Heart left ventricle (tissue), 16 donors: ENCODE data around the gene UNC80. TPM values are rescaled to one million over a fixed set of nuclear protein-coding genes. Genes with fewer than 3 reads are reported as not detected.

ENCODE experiments used
- ATAC-seq, 4 donors: fragments of 200-7000 bp; cut with Tn5 transposase; one replicate each; pipeline ENCODE4 v1.9.1; 2020 to 2022; ENCODE audit warnings: moderate library complexity in 4 of 4, mild to moderate bottlenecking in 3 of 4, moderate number of reproducible peaks in 1 of 4
- DNase-seq, 5 donors: peaks; one replicate each; pipeline ENCODE4 v3.0.0-alpha.2; 2020
- H3K27ac ChIP-seq, 12 donors: fragments of 200-600 bp; sonication (generic) in 4 of 12; one replicate each; pipeline versions ENCODE4 v1.5.0 to v1.8.0; 2016 to 2022; ENCODE audit warnings: mild to moderate bottlenecking in 2 of 12
- H3K27me3 ChIP-seq, 9 donors: fragments of 200-600 bp; sonication (generic) in 2 of 9; one replicate each; pipeline versions ENCODE4 v1.5.1 to v1.8.0; 2016 to 2022; ENCODE audit warnings: mild to moderate bottlenecking in 3 of 9
- H3K36me3 ChIP-seq, 9 donors: fragments of 200-600 bp; sonication (generic) in 2 of 9; one replicate each; pipeline versions ENCODE4 v1.5.0 to v1.8.0; 2018 to 2022; ENCODE audit warnings: mild to moderate bottlenecking in 2 of 9
- H3K4me1 ChIP-seq, 12 donors: fragments of 200-600 bp; sonication (generic) in 4 of 12; one replicate each; pipeline versions ENCODE4 v1.5.0 to v1.8.0; 2016 to 2022; ENCODE audit warnings: mild to moderate bottlenecking in 3 of 12
- H3K4me3 ChIP-seq, 12 donors: fragments of 200-600 bp; sonication (generic) in 4 of 12; one replicate each; pipeline versions ENCODE4 v1.5.0 to v1.8.0; 2017 to 2022; ENCODE audit warnings: mild to moderate bottlenecking in 9 of 12, moderate library complexity in 4 of 12
- H3K9me3 ChIP-seq, 12 donors: fragments of 200-600 bp; sonication (generic) in 4 of 12; one replicate each; pipeline versions ENCODE4 v1.5.0 to v1.8.0; 2016 to 2022; ENCODE audit warnings: mild to moderate bottlenecking in 1 of 12
- CTCF ChIP-seq, 12 donors: fragments of 200-600 bp; sonication (generic) in 4 of 12; IDR thresholded peaks; one replicate each; pipeline versions ENCODE4 v1.5.0 to v1.8.0; 2018 to 2022; ENCODE audit warnings: antibody characterized with exemption in 12 of 12, mild to moderate bottlenecking in 5 of 12
- POLR2A ChIP-seq, 2 donors: fragments of 450-650 bp; IDR thresholded peaks; one replicate each; pipeline ENCODE4 v1.6.1; 2017; ENCODE audit warnings: antibody characterized with exemption in 2 of 2, mild to moderate bottlenecking in 2 of 2, moderate library complexity in 2 of 2
- WGBS, 4 donors: extraction: QIAGEN DNeasy Blood & Tissue Kit in 2 of 4; methylation state at CpG; one replicate each; pipeline versions ENCODE4 v1.1.5 to v1.1.7; 2013 to 2018; 5-methylcytosine and 5-hydroxymethylcytosine counted together
- intact Hi-C, 10 donors: fragments of 100-400 bp; cut with DNase I; formaldehyde crosslinking; loops; one replicate each; pipeline versions ENCODE4 v1.11.1 to v1.14.2; 2022
- polyA plus RNA-seq, 2 donors: library from polyadenylated mRNA; stranded (reverse); fragments of 200-250 nt; gene quantifications; one replicate each; pipeline ENCODE4 v1.2.3, GENCODE V29; 2013
- total RNA-seq, 9 donors: library from RNA; depleted of rRNA in 2 of 9; stranded (reverse); fragments of >200 nt in 2 of 9; fragmentation: NEBNext Ultra II Directional in 3 of 9; extraction: Animal tissue kit (Norgen Biotek cat#: 25700) in 3 of 9; gene quantifications; one replicate each; pipeline versions ENCODE4 v1.1.0 to v1.2.4, GENCODE V29; 2016 to 2023
- donor health status: ischemic (EF 13 %, LVEDD 7.1; RV severe dilation, severe dysfunction).
- donor health status: healthy with polysubstance abuse.
- donor health status: DM: no; HTN: yes; CAD: no.
- donor health status: DM: no; HTN: no; CAD: no.
- donor health status: ischemic (EF 25% LVEDD 6.9; RV normal size, moderate dysfunction).
- donor health status: ischemic (EF 25% LVEDD 5.7; RV mildly dilated, moderate dysfunction).
- donor health status: healthy.
- donor health status: DM: yes; HTN: yes; CAD: no.
- donor health status: ischemic (EF 35%, LVEDD 5.7; RV mildly dilated, moderate dysfunction).
- donor health status: nonischemic (EF 11% LVEDD 7.7; RV severe dilation, severe dysfunction).
- donor health status: DM: yes; HTN: yes; CAD: no.
- donor health status: PGD.
- donor health status: ischemic (EF 29% LVEDD 5.4; RV normal size, mild dysfunction).
- donor health status: nonischemic (EF 23%, LVEDD 6.1; RV moderate dilation, normal function).

Gene UNC80
- total and polyA plus RNA-seq, 11 donors: 0.04 to 1.4 (median 0.36) TPM; not detected in 6

DNA sequence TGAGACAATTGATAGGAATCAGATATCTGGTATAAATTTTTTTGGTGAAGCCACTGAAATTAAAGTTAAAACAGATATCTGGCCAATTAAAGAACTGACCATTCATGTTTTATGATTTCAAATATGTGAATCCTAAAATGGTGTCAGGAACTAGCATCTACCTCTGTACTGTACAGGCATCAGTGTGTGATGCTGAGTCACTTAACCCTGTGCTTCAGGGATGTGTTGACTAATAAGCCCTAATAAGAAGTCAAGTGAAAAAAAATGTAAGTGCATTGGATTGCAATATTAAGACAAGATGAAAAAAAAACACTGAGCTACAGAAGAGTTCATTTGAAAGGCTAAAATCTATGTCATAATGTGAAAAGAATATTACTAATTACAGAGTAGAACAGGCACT, 9.1 kb upstream of the UNC80 start:
- DNase-seq (no peak), ATAC-seq (no peak)
- Histone ChIP-seq H3K36me3 (no peaks in the 10 kb centered on the region), H3K4me1 (no peaks in the 10 kb centered on the region), H3K9me3 (peaks cover 0 to 8% (median 0%) of the 10 kb centered on the region in 12 donors), H3K27ac (no peak overlapping the region), H3K27me3 (no peaks in the 10 kb centered on the region), H3K4me3 (no peak overlapping the region)
- intact Hi-C loops: no loop called here
- TF ChIP-seq POLR2A (IDR thresholded peaks at IDR 0.05) (no peak), CTCF (IDR thresholded peaks at IDR 0.05) (no peak)

GRCh38 chr2:209763106-209763505, 8.5 kb upstream of the UNC80 start:
- Histone ChIP-seq H3K9me3 (peaks cover 0 to 8% (median 0%) of the 10 kb centered on the region in 12 donors), H3K27me3 (no peaks in the 10 kb centered on the region), H3K4me1 (no peaks in the 10 kb centered on the region), H3K27ac (no peak overlapping the region), H3K4me3 (no peak overlapping the region), H3K36me3 (no peaks in the 10 kb centered on the region)
- intact Hi-C loops: no loop called here
- ATAC-seq (no peak), DNase-seq (no peak)
- no peak for TF ChIP-seq CTCF (IDR thresholded peaks at IDR 0.05)
- TF ChIP-seq POLR2A (IDR thresholded peaks at IDR 0.05): no peak
- WGBS, 4 donors: 35 to 54% (median 50%) methylated on average over 3 of the region's 3 CpGs

DNA sequence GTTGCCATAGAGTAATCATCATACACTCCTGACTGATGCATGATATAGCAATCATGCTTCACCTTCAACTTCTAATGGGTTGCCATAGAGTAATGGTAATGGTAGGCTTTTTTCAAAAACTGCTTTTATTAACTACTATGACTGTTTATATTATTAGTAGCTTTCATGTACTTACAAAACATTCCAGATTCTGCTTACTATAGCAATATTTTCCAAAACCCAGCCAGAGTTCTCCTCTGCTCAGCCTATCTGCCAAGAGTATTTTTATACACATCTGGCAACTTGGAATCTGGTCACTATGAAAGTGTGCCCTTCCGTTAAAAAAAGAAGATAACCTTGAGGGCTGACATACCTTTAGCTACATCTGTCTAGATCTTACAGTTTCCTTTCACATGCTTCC, 5.0 kb upstream of the UNC80 start:
- intact Hi-C loops: no loop called here
- H3K36me3 ChIP-seq: no peaks in the 10 kb centered on the region
- WGBS, 4 donors: 71 to 81% (median 75%) methylated on average over 1 of the region's 1 CpG
- DNase-seq (no peak), ATAC-seq (no peak)
- peaks cover 0 to 7% (median 0%) of the 10 kb centered on the region in 12 donors for H3K4me1 ChIP-seq
- no peak for TF ChIP-seq POLR2A (IDR thresholded peaks at IDR 0.05)
- TF ChIP-seq CTCF (IDR thresholded peaks at IDR 0.05): no peak
- H3K27ac ChIP-seq: no peak overlapping the region
- peaks cover 0 to 12% (median 0%) of the 10 kb centered on the region in 9 donors for H3K27me3 ChIP-seq
- H3K9me3 ChIP-seq: no peaks in the 10 kb centered on the region
- no peak overlapping the region for H3K4me3 ChIP-seq

- no peak for DNase-seq
- Histone ChIP-seq H3K27ac (no peak overlapping the region), H3K27me3 (peaks cover 0 to 17% (median 0%) of the 10 kb centered on the region in 9 donors), H3K4me3 (no peak overlapping the region), H3K9me3 (no peaks in the 10 kb centered on the region), H3K4me1 (peaks cover 0 to 14% (median 0%) of the 10 kb centered on the region in 12 donors), H3K36me3 (no peaks in the 10 kb centered on the region)
- WGBS, 4 donors: 55 to 66% (median 60%) methylated on average over 2 of the region's 2 CpGs
- no peak for TF ChIP-seq CTCF (IDR thresholded peaks at IDR 0.05)
- no peak for TF ChIP-seq POLR2A (IDR thresholded peaks at IDR 0.05)
- intact Hi-C loops: no loop called here
- no peak for ATAC-seq
Measured at GRCh38 chr2:209767316-209767715, 4.3 kb upstream of the UNC80 start.
